ES-I3 (cell line): ENCODE results near the gene TEX101.
"Not testable (repeated sequence)": the region's sequence is repeated elsewhere in the genome, so short reads cannot be mapped to it uniquely, and the experiment has no call there.

Experiments used
- H3K36me3 ChIP-seq: 2 replicates; pipeline ENCODE4 v1.6.1; 2013; ENCODE audit warnings: mild to moderate bottlenecking, low read length, control low read depth, moderate library complexity; ENCODE audit not compliant: insufficient read depth
- H3K4me1 ChIP-seq: 2 replicates; pipeline ENCODE4 v1.6.1; 2013; ENCODE audit warnings: mild to moderate bottlenecking, control low read depth, low read length; ENCODE audit not compliant: insufficient read depth
- H3K9ac ChIP-seq: 2 replicates; pipeline ENCODE4 v1.6.1; 2013; ENCODE audit warnings: low read depth, mild to moderate bottlenecking, low read length, moderate library complexity
- H3K9me3 ChIP-seq: 2 replicates; pipeline ENCODE4 v1.6.1; 2013; ENCODE audit warnings: mild to moderate bottlenecking, low read length, moderate library complexity; ENCODE audit not compliant: control insufficient read depth, insufficient read depth

The TEX101 gene

DNA sequence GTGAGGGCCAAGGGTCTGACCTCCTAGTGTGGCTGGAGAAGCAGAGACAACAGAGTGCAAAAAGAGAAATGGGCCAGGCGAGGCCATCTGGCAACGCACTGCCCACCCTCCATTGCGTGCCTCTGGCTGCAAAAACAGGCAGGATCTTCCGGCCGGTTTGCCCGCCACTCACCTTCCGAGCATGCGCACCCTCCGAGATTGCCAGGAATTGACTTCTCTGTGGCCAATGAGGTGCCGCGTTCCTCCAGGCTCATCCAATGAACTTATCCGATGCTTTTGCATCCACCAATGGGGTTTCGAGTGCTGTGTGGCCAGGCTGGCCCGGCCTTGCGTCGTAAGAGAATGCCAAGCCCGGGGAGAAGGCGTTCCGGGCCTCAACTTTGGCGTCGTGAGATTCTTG, at the start of gene TEX101:
Gene TEX101, plus strand, starts transcription at position 337 of the 400 bp plus-strand sequence. CDS start 1,030 bp downstream, outside the sequence.
- Histone ChIP-seq H3K9me3 (no peaks in the 10 kb centered on the region; the same call in none of the 2 replicates), H3K36me3 (no peaks in the 10 kb centered on the region), H3K9ac (no peak within 1 kb of the TSS), H3K4me1 (no peaks in the 10 kb centered on the region)

DNA sequence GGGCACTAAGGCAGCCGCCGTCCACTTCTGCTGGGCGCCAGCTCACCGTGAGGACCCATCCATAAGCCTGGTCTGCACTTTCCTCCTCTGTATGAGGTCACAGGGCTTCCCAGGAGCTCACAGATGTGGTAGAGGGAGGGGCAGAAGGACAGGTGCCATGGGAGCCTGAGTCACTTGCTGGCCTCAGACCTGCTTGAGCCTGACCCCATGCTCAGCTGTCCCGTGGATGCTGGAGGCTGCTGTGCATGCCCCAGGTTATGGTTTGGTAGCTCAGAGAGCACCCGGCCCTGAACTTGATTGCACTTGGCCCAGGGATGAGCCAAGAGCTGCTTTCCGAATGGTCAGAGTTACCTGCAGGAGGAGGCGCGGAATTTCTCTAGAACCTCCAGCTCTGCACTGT, 49.0 kb upstream of the TEX101 start:
- H3K9me3 ChIP-seq, H3K4me1 ChIP-seq, H3K36me3 ChIP-seq, H3K9ac ChIP-seq: not testable (repeated sequence)

DNA sequence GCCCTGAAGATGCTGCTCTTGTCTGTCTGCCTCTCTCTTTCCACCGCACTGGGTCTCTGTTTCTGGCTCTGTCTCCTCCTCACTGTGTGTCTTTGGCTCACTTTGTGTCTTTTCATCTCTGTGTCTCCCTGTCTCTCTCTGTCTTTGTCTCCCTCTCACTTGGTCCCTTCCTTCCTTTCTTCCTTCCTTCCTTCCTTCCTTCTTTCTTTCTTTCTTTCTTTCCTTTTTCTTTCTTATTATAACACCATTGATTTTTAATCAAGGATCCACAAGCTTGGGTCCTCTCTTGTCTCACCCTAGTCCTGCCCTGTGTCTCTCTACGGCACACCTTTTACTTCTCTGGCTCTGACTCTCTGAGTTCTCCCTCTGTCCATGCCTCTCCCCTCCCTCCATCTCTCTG, 46.9 kb upstream of the TEX101 start:
- Histone ChIP-seq H3K9ac (no peak overlapping the region), H3K36me3 (no peaks in the 10 kb centered on the region), H3K4me1 (no peaks in the 10 kb centered on the region), H3K9me3 (no peaks in the 10 kb centered on the region)

GRCh38 chr19:43368897-43369296, 45.8 kb upstream of the TEX101 start:
- not testable (repeated sequence) for H3K36me3 ChIP-seq, H3K9me3 ChIP-seq, H3K4me1 ChIP-seq, H3K9ac ChIP-seq

GRCh38 chr19:43371909-43372308, 42.8 kb upstream of the TEX101 start:
- H3K9me3 ChIP-seq, result no peaks in the 10 kb centered on the region

DNA sequence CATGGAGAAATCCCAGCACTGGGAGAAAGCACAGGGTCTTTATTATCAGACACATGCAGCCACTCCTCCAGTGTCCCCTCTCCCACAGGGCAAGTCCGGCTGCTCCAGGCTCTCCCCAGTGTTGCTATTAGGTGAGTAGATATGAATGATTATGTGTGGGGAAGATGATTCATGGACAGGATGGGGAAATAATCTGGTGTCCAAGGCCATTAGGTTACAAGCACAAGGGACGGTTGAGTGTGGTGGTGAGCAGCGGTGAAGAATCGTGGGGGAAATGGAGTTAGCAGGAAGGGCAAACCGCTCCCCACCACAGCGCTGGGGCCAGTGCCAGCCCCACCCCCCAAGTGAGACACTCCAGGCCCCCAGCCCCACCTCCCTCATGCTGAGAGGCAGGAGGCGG, 42.2 kb upstream of the TEX101 start:
- H3K4me1 ChIP-seq, result no peaks in the 10 kb centered on the region
- H3K9me3 ChIP-seq, result no peaks in the 10 kb centered on the region
- no peak overlapping the region for H3K9ac ChIP-seq
- no peaks in the 10 kb centered on the region for H3K36me3 ChIP-seq

More at GRCh38 chr19:43371909-43372308, 42.8 kb upstream of the TEX101 start:
- H3K9ac ChIP-seq, result no peak overlapping the region
- H3K36me3 ChIP-seq, result no peaks in the 10 kb centered on the region
- no peaks in the 10 kb centered on the region for H3K4me1 ChIP-seq

- H3K4me1 ChIP-seq, H3K9ac ChIP-seq, H3K9me3 ChIP-seq, H3K36me3 ChIP-seq: not testable (repeated sequence)
Observed at GRCh38 chr19:43377624-43378023, 37.1 kb upstream of the TEX101 start.

- H3K9me3 ChIP-seq, result no peaks in the 10 kb centered on the region
- no peaks in the 10 kb centered on the region for H3K4me1 ChIP-seq
- H3K9ac ChIP-seq, result peak overlapping the region; percentile 23; the same call in 1 of the 2 replicates
- no peaks in the 10 kb centered on the region for H3K36me3 ChIP-seq
Observed at GRCh38 chr19:43380008-43380407, 34.7 kb upstream of the TEX101 start.

GRCh38 chr19:43380771-43381386, 33.8 kb upstream of the TEX101 start:
- Histone ChIP-seq H3K36me3 (no peaks in the 10 kb centered on the region), H3K4me1 (no peaks in the 10 kb centered on the region), H3K9ac (no peak overlapping the region; the same call in 1 of the 2 replicates), H3K9me3 (no peaks in the 10 kb centered on the region)

DNA sequence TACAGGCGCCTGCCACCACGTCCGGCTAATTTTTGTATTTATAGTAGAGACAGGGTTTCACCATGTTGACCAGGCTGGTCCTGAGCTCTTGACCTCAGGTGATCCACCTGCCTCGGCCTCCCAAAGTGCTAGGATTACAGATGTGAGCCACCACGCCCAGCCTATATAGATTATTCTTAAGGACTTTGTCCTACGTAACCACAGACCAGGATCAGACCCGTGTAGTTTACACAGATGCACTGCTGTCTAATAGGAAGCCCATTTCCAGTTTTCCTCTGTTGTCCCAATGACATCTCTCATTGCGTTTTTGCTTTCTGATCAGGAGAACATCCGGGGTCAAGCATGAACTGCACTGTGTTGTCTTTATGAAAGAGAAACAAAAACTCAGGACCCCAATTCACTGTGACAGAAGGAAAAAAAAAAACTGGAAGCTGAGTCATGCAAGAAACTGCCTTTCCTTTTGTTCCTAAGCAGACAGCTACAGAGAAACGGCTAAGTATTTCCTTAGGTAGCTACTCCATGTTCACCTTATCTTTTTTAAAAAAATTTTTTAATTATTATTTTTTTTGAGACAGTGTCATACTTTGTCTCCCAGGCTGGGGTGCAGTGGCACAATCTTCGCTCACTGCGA, 32.0 kb upstream of the TEX101 start:
- not testable (repeated sequence) for H3K4me1 ChIP-seq, H3K9me3 ChIP-seq, H3K9ac ChIP-seq, H3K36me3 ChIP-seq

GRCh38 chr19:43383254-43383653, 31.4 kb upstream of the TEX101 start:
- H3K4me1 ChIP-seq, H3K9me3 ChIP-seq, H3K36me3 ChIP-seq, H3K9ac ChIP-seq: not testable (repeated sequence)

DNA sequence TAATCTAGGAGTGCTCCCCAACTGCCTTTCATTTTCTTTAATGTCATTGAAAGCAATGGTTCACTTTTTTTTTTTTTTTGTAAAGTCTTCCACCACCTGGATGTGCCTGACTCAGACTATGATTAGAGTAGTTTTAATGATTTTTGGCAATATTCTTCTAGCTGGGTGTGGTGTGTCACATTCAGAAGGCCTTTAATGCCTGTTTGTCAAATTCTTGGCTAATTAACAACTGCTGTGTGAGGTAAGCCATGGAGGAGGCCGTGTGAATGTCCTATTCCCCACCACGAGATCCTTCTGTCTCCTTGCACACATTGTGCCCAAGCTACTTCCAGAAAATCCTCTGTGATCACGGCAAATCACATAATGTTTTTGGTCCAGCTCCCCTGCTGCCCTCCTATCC, 30.9 kb upstream of the TEX101 start:
- not testable (repeated sequence) for H3K36me3 ChIP-seq, H3K9ac ChIP-seq, H3K4me1 ChIP-seq, H3K9me3 ChIP-seq

DNA sequence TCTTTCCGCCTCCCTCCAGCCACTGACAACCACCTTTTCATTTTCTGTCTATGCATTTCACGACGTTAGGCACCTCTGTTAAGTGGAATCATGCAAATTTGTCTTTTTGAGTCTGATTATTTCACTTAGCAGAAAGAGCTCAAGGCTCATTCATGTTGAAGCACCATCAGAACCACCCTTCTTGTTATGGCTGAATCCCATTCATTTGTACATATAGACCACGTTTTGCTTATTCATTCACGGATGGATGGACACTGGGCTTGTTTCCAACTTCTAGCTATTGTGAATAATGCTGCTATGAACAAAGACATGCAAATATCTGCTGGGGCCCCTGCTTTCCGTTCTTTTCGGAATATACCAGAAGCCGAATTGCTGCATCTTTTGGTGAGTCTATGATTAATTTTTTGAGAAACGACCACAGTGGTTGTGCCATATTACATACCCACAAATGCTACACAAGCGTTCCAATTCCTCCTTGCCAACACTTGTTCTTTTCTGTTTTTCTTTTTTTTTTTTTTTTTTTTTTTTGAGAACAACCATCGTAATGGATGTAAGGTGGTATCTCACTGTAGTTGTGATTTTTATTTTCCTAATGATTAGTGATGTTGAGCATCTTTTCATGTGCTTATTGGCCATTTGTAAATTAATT, 23.7 kb upstream of the TEX101 start:
- H3K4me1 ChIP-seq, H3K9ac ChIP-seq, H3K9me3 ChIP-seq, H3K36me3 ChIP-seq: not testable (repeated sequence)

DNA sequence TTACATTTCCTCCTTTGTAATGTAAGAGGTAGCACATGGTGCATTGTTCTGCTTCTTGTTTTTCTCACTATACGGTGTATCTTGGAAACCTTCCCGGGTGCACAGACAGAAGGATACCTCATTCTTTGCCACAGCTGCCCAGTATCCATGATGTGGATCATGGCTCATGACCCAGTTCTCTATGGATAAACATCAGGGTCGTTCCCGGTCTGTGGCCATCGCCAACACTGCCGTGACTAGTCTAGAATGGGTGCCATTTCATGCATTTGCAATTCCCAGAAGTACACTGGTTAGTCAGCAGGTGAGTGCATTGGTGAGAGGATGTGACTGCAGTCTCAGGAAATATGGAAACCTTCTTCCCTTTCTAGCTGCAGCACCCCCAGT, 23.1 kb upstream of the TEX101 start:
- not testable (repeated sequence) for H3K4me1 ChIP-seq, H3K36me3 ChIP-seq, H3K9me3 ChIP-seq, H3K9ac ChIP-seq

GRCh38 chr19:43393501-43393900, 21.2 kb upstream of the TEX101 start:
- not testable (repeated sequence) for H3K9me3 ChIP-seq, H3K36me3 ChIP-seq, H3K4me1 ChIP-seq, H3K9ac ChIP-seq
